IPS-18c (cell line): ENCODE results near the gene NOP9.
"Not testable (repeated sequence)": the region's sequence is repeated elsewhere in the genome, so short reads cannot be mapped to it uniquely, and the experiment has no call there.

Experiments
- H3K4me3 ChIP-seq: 2 replicates; pipeline ENCODE4 v1.7.0; 2013; ENCODE audit warnings: low read depth, mild to moderate bottlenecking, low read length, moderate library complexity; ENCODE audit not compliant: insufficient read depth
- H3K9me3 ChIP-seq: one replicate; pipeline ENCODE4 v1.6.1; 2013; ENCODE audit warnings: mild to moderate bottlenecking, low read length, moderate library complexity; ENCODE audit not compliant: control insufficient read depth, insufficient read depth

The NOP9 gene

DNA sequence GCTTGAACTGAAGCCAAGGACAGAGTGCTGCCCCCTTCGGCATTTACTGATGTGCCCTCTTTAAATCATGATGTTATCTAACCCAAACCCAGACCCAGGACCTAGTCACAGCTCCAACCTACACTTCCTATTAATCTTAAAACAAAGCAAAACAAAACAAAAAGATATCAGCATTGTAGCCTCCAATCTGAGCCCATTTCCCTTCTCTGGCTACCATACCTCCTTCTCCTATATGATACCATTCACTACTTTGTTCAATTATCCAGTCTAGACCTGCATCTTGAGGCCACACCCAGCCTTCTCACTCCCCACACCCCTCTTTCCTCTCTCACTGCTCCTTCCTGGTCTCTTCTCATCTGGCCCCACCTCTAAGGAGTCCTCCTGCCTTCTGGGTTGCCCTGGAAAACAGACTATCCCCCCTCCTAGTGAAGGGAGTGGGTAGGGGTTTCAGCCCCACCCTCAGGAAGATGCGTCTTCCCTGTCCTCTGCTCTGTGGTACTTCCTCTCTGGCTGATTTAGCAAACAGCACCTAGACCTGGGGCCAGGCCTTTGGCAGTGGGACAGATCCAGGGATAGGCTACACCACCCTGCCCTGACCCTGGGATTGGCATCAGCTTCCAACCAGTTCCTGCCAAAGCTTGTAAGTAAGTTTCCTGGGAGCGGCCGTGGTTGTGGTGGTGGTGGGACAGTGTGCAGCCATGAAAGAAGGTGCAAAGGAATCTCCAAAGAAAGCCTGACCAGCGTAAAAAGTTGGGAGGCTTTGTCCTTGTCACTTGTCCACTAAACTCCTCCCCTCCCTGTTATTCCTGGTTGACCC is 14.9 kb downstream of the NOP9 start:
- no peak overlapping the region for H3K4me3 ChIP-seq
- no peaks in the 10 kb centered on the region for H3K9me3 ChIP-seq

DNA sequence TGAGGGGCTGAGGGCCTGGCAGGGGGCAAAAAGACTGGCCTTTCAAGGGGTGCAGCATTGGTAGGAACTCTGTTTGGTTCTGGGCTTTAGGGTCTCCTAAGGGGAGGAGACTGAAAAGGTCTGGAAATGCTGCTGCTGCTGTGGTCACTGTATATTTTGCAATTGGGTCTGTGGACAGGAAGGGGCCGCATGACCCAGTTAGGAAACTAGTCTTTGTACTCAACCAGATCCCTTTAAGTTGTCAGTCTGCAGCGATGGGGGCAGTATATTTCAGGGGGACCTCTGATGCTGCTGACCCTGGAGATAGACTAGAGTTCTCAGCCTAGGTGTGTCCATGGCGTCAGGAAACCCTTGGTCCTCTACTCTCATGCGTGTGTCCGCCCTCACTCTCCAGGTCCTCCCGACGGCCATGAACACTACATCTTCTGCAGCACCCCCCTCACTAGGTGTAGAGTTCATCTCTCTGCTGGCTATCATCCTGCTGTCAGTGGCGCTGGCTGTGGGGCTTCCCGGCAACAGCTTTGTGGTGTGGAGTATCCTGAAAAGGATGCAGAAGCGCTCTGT is 15.7 kb downstream of the NOP9 start:
- Histone ChIP-seq H3K4me3 (no peak overlapping the region), H3K9me3 (no peaks in the 10 kb centered on the region)

DNA sequence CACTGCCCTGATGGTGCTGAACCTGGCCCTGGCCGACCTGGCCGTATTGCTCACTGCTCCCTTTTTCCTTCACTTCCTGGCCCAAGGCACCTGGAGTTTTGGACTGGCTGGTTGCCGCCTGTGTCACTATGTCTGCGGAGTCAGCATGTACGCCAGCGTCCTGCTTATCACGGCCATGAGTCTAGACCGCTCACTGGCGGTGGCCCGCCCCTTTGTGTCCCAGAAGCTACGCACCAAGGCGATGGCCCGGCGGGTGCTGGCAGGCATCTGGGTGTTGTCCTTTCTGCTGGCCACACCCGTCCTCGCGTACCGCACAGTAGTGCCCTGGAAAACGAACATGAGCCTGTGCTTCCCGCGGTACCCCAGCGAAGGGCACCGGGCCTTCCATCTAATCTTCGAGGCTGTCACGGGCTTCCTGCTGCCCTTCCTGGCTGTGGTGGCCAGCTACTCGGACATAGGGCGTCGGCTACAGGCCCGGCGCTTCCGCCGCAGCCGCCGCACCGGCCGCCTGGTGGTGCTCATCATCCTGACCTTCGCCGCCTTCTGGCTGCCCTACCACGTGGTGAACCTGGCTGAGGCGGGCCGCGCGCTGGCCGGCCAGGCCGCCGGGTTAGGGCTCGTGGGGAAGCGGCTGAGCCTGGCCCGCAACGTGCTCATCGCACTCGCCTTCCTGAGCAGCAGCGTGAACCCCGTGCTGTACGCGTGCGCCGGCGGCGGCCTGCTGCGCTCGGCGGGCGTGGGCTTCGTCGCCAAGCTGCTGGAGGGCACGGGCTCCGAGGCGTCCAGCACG is 16.4 kb downstream of the NOP9 start:
- H3K9me3 ChIP-seq: no peaks in the 10 kb centered on the region
- H3K4me3 ChIP-seq: no peak overlapping the region

DNA sequence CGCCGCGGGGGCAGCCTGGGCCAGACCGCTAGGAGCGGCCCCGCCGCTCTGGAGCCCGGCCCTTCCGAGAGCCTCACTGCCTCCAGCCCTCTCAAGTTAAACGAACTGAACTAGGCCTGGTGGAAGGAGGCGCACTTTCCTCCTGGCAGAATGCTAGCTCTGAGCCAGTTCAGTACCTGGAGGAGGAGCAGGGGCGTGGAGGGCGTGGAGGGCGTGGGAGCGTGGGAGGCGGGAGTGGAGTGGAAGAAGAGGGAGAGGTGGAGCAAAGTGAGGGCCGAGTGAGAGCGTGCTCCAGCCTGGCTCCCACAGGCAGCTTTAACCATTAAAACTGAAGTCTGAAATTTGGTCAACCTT is 16.9 kb downstream of the NOP9 start:
- no peak overlapping the region for H3K4me3 ChIP-seq
- H3K9me3 ChIP-seq: no peaks in the 10 kb centered on the region

DNA sequence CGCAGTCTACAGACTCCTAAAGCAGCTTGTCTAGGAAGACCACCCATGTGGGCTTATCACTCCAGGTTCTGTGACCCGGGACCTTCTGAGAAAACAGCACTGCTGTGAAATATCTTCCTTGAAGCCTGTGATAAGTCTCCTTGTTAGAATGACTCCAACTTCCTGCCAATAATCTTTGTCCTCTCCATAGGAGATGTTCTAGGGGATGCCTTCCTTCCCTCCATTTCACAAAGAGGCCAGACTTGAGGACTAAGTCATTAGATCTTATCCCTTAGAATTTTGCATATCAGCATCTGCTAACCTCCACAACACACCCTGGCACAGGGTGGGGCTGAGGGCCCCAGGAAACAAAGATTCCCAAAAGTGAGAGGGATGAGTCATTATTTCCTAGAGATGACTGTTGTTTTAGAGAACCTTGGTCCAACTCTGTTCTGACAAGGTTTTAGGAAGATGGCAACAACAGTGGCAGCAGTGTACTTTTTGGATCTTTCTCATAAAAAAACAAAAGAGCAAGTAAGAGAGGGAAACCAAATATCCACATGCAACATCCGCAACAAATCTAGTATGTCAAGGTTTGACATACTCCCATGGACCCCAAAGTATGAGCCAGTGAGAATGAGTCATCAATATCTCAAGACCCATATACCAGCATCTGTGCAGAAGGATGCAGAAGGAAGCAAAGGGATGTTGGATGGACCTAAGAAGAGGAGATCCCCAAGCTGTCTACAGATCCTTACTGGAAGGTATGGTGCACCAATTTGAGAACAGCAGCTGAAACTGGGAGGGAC is 17.7 kb downstream of the NOP9 start:
- Histone ChIP-seq H3K9me3 (no peaks in the 10 kb centered on the region), H3K4me3 (no peak overlapping the region)

DNA sequence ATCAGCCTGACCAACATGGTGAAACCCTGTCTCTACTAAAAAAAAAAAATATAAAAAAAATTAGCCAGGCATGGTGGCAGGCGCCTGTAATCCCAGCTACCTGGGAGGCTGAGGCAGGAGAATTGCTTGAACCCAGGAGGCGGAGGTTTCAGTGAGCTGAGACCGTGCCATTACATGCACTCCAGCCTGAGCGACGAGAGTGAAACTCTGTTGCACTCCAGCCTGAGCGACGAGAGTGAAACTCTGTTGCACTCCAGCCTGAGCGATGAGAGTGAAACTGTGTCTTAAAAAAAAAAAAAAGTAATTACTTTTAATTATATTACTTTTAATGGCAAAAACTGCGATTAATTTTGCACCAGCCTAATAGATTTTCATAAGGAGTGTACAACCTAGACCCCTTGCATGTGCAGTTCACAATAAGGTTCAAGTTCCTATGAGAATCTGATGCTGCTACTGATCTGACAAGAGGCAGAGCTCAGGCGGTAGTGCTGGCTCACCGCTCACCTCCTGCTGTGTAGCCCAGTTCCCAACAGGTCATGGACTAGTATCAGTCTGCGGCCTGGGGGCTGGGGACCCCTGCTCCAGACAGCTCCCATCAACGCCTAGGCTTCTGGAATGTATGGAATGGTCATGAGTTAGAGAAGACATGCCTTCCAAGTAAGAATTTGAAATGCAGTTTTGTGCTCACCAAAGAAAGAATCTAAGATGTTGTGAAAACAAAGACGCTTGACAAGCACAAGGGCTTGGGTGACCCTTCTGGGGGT is 21.7 kb downstream of the NOP9 start:
- Histone ChIP-seq H3K9me3 (no peaks in the 10 kb centered on the region), H3K4me3 (no peak overlapping the region)

DNA sequence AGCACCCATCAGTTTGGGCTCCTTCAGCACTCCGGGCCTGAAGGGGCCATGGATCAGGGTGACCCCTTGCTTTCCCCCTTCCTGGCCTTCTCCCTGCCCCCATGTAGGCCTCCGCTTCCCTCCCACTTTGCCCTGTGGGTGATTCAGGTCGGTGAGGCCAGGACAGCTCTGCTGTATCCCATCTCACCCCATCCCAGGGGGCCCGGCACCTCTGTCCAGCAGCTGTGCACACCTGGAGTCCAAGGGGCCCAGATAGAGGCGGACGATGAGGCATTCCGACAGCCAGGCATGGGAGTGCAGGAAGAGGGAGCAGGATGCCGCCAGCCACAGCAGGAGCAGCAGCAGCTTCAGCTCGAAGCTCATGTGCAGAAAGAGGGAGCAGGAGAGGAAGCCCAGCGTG is 23.0 kb downstream of the NOP9 start:
- no peaks in the 10 kb centered on the region for H3K9me3 ChIP-seq
- no peak overlapping the region for H3K4me3 ChIP-seq

DNA sequence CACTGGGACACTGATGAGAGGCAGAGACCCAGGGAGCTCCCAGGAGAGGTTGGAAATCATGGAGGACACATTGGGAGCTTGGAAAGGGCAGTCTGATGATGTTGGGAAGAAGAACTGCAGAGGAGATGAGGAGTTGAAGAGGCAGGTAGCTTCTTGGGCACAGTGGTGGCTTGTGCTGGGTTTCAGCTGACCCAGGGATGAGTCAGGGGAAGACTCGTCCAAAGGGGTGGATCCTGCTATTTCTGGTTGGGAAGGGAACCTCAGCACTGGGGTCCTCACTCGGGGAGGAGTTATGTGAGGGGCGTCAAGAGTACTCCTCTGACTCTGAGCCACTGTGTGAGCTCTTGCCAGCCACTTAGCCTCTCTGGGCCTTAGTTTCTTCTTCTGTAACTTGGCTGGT is 23.7 kb downstream of the NOP9 start:
- no peaks in the 10 kb centered on the region for H3K9me3 ChIP-seq
- no peak overlapping the region for H3K4me3 ChIP-seq

DNA sequence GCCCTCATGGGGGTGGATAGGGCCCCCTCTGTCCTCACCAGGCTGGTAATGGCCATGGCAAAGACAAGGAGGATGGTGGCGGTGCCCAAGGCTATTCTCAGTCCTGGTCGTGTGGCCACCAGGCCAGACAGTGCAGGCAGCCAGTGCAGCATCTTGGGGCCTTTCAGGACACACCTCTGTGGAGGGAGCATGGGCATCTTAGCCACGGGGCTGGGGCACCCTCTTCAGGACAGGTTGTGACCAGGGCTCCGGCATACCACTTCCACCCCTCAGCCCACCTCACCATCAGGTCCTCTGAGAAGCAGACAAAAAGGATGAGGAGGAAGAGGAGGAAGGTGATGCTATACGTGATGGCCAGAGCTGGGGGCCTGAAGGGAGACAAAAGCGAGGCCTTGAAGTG is 24.4 kb downstream of the NOP9 start:
- Histone ChIP-seq H3K4me3 (no peak overlapping the region), H3K9me3 (no peaks in the 10 kb centered on the region)

DNA sequence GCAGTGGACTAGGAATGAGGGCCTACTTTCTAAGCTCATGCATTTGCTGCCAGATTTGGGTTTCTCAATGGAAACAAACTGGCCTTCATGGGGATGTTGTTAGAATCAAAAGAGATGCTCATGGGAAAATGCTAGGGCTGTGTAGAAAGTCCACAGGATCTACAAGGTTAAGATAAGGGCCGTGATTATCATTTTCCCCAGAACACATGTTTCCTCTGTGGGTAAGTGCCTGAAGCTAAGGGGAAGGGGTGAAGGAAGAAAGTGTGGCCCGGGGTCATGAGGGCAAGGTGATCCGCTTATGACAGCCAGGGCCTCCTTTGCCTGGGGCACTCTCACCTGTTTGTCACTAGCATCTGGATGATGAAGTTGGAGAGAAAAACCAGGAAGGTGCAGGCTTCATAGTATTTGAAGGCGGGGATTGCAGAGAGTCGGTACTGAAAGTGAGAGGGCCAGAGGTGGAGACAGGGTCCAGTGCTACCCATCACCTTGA is 25.4 kb downstream of the NOP9 start:
- Histone ChIP-seq H3K9me3 (no peaks in the 10 kb centered on the region), H3K4me3 (no peak overlapping the region)

DNA sequence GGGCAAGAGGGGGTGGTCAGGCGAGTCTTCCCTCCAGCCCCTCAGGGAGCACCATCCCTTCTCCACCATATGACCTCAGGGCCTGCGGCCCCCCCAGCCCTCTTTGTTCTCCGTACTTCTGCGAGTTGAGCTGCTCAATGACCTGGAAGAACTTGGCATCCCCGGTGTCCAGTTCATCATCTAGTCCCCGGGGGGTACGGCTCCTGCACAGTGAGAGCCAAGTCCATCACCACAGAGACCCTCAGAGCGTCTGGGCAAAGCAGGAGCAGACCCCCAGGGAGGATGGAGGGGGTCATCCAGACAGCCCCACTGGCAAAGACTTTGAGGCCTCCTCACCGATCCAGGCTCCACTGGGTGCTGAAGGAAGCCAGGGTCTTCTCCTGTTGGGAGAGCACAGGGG is 26.3 kb downstream of the NOP9 start:
- no peak overlapping the region for H3K4me3 ChIP-seq
- no peaks in the 10 kb centered on the region for H3K9me3 ChIP-seq

DNA sequence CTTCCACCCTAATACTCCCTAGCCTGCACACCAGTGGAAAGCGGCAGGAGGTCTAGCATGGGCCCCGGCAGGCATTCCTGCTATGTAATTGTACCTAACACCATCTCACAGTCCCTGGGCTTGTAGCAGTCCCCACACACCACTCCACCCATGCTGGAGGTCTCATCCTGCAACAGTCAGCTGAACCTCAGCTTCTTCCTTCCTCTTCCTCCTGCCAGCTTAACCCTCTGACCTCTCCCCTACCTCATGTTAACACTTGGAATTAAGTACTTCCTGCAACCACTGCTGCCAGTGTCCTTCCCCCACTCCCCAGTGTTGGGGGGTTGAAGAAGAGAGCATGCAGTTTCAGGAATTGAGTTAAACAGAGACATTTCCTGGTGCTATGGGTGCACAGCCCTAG is 27.7 kb downstream of the NOP9 start:
- Histone ChIP-seq H3K9me3 (no peaks in the 10 kb centered on the region), H3K4me3 (no peak overlapping the region)

DNA sequence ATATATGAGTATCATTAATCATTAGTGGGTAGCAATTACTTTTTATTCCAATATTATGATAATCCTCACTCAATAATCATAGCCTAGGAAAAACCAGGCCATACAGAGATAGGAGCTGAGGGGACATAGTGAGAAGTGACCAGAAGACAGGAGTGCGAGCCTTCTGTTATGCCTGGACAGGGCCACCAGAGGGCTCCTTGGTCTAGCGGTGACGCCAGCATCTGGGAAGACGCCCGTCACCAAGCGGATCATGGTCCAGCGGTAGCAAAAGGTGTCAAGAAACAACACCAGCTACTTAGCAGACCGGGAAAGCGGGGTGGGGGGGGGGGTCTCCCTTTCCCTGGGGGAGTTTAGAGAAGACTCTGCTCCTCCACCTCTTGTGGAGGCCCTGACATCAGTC is 28.3 kb downstream of the NOP9 start:
- H3K9me3 ChIP-seq, H3K4me3 ChIP-seq: not testable (repeated sequence)

DNA sequence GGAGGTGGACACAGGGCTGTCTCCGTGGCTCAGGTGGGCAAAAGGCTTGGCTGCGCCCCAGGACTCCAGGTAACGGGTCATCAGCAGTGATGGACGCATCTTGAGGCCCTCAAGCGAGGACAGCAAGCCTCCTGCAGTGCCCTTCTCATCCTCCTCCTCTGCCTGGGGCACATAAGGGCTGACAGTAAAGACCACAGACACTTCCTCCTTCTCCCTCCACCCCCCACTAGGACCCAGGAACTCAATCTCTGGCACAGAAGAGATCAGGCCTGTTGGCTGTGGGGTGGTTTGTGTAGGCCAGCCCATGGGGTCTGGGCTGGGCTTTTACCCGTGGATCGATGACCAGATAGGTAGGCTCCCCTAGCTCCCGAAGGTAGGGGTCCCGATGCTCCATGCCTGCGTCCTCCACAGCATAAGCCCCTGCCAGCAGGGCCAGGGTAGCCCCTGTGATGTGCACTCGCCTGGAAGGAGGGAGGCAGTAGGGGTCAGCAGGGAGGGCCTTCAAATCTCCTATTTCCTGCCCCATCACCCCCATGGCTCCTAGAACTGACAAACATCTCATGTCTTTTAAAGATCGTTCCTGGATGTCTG is 29.5 kb downstream of the NOP9 start:
- Histone ChIP-seq H3K9me3 (no peaks in the 10 kb centered on the region), H3K4me3 (no peak overlapping the region)

DNA sequence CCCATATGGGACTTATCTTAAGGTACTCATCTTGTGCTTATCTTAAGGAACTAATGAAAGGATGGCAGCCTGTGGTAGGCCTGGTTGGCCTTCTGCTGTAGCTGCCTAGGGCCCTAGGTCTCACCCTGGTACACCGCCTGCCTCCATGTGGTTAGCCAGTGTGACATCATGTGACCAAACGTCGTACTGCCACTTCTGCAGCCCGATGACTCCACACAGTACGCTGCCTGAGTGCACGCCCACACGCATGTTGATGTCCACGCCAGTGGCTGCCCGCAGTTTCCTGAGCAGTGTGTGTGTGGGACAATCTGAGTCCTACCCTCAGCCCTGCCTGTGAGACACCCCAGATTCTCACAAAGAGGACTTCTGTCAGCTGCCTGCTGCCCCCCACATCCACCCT is 30.1 kb downstream of the NOP9 start:
- no peak overlapping the region for H3K4me3 ChIP-seq
- no peaks in the 10 kb centered on the region for H3K9me3 ChIP-seq

DNA sequence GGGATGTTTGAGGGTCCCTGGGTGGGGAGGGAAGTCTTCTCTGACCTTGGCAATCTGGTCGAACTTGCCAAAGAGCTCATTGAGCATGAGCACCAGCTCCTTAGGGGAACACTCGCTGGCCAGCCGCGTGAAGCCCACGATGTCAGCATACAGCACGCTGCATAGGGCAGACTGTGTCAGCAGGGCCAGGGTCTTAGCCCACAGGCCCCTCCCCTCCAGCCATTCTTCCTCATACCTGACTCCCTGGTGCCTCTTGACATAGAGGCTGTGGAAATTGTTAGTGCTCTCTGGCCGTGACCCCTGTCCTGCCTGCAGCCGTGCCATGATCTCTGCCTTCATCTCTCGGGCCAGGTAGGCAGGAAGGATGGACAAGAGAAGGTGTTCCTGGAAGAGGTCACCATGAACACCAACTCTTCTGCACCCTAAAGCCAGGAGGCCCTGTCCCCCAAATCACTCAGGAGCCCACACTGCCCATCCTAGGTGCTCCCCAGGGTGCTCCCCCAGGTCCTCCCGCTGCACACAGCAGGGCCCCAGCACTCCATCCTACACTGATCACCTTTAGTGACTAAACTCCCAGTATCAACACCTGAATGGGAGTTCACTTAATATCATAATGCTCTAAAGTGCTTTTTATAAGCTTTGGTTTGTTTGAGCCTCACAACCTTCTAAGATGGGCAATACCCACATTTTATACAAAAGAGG is 31.5 kb downstream of the NOP9 start:
- Histone ChIP-seq H3K9me3 (no peaks in the 10 kb centered on the region), H3K4me3 (no peak overlapping the region)
